ENCODE results near the gene PPP4R1. TPM values are rescaled to one million over a fixed set of nuclear protein-coding genes. Genes with fewer than 3 reads are reported as not detected.

The PPP4R1 gene
- total RNA-seq, 1 experiment from 2014 or later: 65.2 TPM

DNA sequence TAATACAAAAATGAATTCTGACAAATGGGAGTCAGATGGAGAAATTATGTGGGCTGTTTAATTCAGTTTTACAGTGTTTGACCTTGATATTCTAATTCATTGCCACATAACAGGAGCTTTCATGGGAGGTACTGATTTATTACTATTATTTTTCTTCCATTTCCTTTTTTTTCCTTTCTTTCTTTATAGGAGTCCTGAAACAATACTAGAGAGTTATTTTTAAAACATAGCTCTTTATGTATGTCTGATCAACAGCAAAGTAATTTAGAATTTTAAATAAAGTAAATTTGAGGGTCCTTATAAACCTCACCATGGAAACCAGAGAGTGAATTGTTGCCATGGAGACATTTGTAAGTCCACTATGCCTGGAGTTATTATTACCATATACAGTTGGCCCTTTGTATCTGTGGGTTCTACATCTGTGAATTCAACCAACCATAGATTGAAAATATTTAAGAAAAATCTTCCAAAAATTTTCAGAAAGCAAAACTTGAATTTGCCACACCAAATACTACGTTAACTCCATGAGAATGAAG is 40.9 kb upstream of the PPP4R1 start:
- no peak for TF ChIP-seq EZH2 (IDR thresholded peaks at IDR 0.05; ENCODE audit: borderline replicate concordance, low read depth, low read length, poor library complexity, severe bottlenecking)
- TF ChIP-seq, protein P1, sequence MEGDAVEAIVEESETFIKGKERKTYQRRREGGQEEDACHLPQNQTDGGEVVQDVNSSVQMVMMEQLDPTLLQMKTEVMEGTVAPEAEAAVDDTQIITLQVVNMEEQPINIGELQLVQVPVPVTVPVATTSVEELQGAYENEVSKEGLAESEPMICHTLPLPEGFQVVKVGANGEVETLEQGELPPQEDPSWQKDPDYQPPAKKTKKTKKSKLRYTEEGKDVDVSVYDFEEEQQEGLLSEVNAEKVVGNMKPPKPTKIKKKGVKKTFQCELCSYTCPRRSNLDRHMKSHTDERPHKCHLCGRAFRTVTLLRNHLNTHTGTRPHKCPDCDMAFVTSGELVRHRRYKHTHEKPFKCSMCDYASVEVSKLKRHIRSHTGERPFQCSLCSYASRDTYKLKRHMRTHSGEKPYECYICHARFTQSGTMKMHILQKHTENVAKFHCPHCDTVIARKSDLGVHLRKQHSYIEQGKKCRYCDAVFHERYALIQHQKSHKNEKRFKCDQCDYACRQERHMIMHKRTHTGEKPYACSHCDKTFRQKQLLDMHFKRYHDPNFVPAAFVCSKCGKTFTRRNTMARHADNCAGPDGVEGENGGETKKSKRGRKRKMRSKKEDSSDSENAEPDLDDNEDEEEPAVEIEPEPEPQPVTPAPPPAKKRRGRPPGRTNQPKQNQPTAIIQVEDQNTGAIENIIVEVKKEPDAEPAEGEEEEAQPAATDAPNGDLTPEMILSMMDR (conservative IDR thresholded peaks at IDR 0.05; ENCODE audit: low read depth, low read length): no peak
- H3K27ac ChIP-seq (ENCODE audit: low read depth, low read length, poor library complexity, severe bottlenecking): no peak overlapping the region

DNA sequence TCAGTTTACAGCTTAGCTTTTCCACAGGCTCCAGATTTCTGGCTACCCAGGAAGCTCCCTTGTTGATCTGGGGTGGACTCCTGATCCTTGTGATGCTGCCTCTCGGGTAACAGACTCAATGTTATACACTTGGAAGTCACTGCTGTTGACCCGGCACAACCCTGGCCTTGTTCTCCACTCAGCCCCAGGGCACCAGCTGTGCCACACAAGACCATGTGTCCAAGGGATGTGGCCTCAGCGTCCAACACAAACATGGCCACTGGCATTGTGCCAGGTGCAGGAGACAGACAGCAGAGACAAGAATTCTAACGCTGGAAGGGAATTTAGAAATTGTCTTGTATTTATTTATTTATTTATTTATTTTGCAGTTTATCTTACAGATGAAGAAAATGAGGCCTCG is 39.0 kb upstream of the PPP4R1 start:
- BruUV-seq (replicated peaks): no TSS peak
- intact Hi-C loops (cut with micrococcal nuclease; ENCODE audit: unreplicated experiment): no loop called here
- Histone ChIP-seq H3K36me3 (ENCODE audit: insufficient read depth, low read length, poor library complexity, severe bottlenecking) (no peaks in the 10 kb centered on the region), H3K27ac (ENCODE audit: low read depth, low read length, poor library complexity, severe bottlenecking) (no peak overlapping the region), H3K9me3 (ENCODE audit: low read depth, low read length, poor library complexity, severe bottlenecking) (no peaks in the 10 kb centered on the region), H3K4me1 (ENCODE audit: insufficient read depth, low read length, poor library complexity, severe bottlenecking) (no peaks in the 10 kb centered on the region), H3K4me3 (ENCODE audit: low read depth, low read length, poor library complexity, severe bottlenecking) (no peak overlapping the region), H3K27me3 (replicated peaks; ENCODE audit: insufficient read depth, low read depth, low read length, poor library complexity) (no peaks in the 10 kb centered on the region)
- CTCF ChIA-PET: no interaction called here
- no peak for DNase-seq (ENCODE audit: low spot score)
- POLR2A ChIA-PET (ENCODE audit: low non-redundant PET): no interaction called here
- TF ChIP-seq, protein P1 (conservative IDR thresholded peaks at IDR 0.05; ENCODE audit: low read depth, low read length): no peak
- no peak for TF ChIP-seq EZH2 (IDR thresholded peaks at IDR 0.05; ENCODE audit: borderline replicate concordance, low read depth, low read length, poor library complexity, severe bottlenecking)

More for the DNA sequence above, 40.9 kb upstream of the PPP4R1 start:
- ChIA-PET POLR2A (ENCODE audit: low non-redundant PET) (no interaction called here), CTCF (no interaction called here)
- H3K4me1 ChIP-seq (ENCODE audit: insufficient read depth, low read length, poor library complexity, severe bottlenecking): no peaks in the 10 kb centered on the region
- no peaks in the 10 kb centered on the region for H3K27me3 ChIP-seq (replicated peaks; ENCODE audit: insufficient read depth, low read depth, low read length, poor library complexity)
- no peak for DNase-seq (ENCODE audit: low spot score)
- H3K36me3 ChIP-seq (ENCODE audit: insufficient read depth, low read length, poor library complexity, severe bottlenecking): no peaks in the 10 kb centered on the region
- intact Hi-C loops (cut with micrococcal nuclease; ENCODE audit: unreplicated experiment): no loop called here
- H3K4me3 ChIP-seq (ENCODE audit: low read depth, low read length, poor library complexity, severe bottlenecking): no peak overlapping the region
- no peaks in the 10 kb centered on the region for H3K9me3 ChIP-seq (ENCODE audit: low read depth, low read length, poor library complexity, severe bottlenecking)
- BruUV-seq (replicated peaks): no TSS peak

DNA sequence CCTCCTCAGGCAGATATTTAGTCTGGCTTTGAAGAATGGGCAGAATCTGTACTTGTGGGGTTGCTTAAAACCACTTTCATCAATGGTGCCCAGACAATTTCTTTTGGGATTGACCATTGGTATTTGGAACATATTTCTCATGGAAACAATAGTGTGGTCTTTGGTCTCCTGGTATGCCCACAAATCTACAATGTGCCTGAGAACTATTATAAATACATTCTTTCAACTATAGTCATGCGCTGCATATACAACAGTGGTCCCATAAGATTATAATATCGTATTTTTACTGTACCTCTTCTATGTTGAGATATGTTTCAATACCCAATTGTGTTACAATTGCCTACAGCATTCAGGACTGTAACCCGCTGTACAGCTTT is 34.8 kb upstream of the PPP4R1 start:
- ChIA-PET POLR2A (ENCODE audit: low non-redundant PET) (no interaction called here), CTCF (interaction anchor here (1.4 kb wide), 1 partner anchor 12 kb away, joined by 4 read pairs; no protein-coding TSS in a partner anchor)
- no peak for TF ChIP-seq EZH2 (IDR thresholded peaks at IDR 0.05; ENCODE audit: borderline replicate concordance, low read depth, low read length, poor library complexity, severe bottlenecking)
- TF ChIP-seq, protein P1 (conservative IDR thresholded peaks at IDR 0.05; ENCODE audit: low read depth, low read length): no peak
- H3K27me3 ChIP-seq (replicated peaks; ENCODE audit: insufficient read depth, low read depth, low read length, poor library complexity): no peaks in the 10 kb centered on the region
- no TSS peak for BruUV-seq (replicated peaks)
- peaks cover under 1% of the 10 kb centered on the region for H3K4me1 ChIP-seq (ENCODE audit: insufficient read depth, low read length, poor library complexity, severe bottlenecking)
- intact Hi-C loops (cut with micrococcal nuclease; ENCODE audit: unreplicated experiment): no loop called here
- no peaks in the 10 kb centered on the region for H3K9me3 ChIP-seq (ENCODE audit: low read depth, low read length, poor library complexity, severe bottlenecking)
- no peak overlapping the region for H3K27ac ChIP-seq (ENCODE audit: low read depth, low read length, poor library complexity, severe bottlenecking)
- no peak overlapping the region for H3K4me3 ChIP-seq (ENCODE audit: low read depth, low read length, poor library complexity, severe bottlenecking)
- H3K36me3 ChIP-seq (ENCODE audit: insufficient read depth, low read length, poor library complexity, severe bottlenecking): no peaks in the 10 kb centered on the region
- DNase-seq (ENCODE audit: low spot score): no peak

All from A673 (cell line).